Ovary (tissue), 9 donors: ENCODE data around the gene USF1. TPM values are rescaled to one million over a fixed set of nuclear protein-coding genes. Genes with fewer than 3 reads are reported as not detected.

Experiments used
- polyA plus RNA-seq, 2 donors: library from polyadenylated mRNA; stranded (reverse); fragments of 200-250 nt in 1 of 2; fragments of 350-450 nt in 1 of 2; fragmentation: Illumina TruSeq in 1 of 2; extraction: RNeasy Lipid Tissue Mini Kit (QIAGEN cat#74804) in 1 of 2; gene quantifications; one replicate each; pipeline ENCODE4 v1.2.3, GENCODE V29; 2013 to 2014
- small RNA-seq: library from RNA; depleted of rRNA; stranded (forward); fragments of <200 nt; gene quantifications from one replicate; pipeline ENCODE3, GENCODE V24; 2016
- total RNA-seq, 7 donors: library from RNA; depleted of rRNA in 2 of 7; stranded (reverse); fragments of >200 nt in 2 of 7; fragmentation: NEBNext Ultra II Directional in 3 of 7; extraction: Animal tissue kit (Norgen Biotek cat#: 25700) in 3 of 7; gene quantifications; one replicate each; pipeline versions ENCODE4 v1.1.0 to v1.2.4, GENCODE V29; 2016 to 2023
- donor health status: DM: no; HTN: no; CAD: no; lungs with moderate emphysema.
- donor health status: DM: no; HTN: no; CAD: no.
- donor health status: Bipolar disorder and iron deficiency.
- donor health status: DM: yes; HTN: yes; CAD: no.
- donor health status: DM: no; HTN: no; CAD: no.
- donor health status: DM: yes; HTN: yes; CAD: no.

The USF1 gene
- total and polyA plus RNA-seq, 9 donors: 28.1 to 54.8 (median 44.0) TPM

Small RNA genes within 50 kb of the gene (small RNA-seq; reads per million reads assigned to genes)
- gene AL591806.2: not detected

Other genes starting within 250 kb of the USF1 start
- under 1 TPM in 5 of 7 donors, not detected in 2; 0.15 to 0.90 (median 0.45) TPM for gene LY9, start 249.8 kb downstream of the USF1 start, total RNA-seq
- gene LY9, start 249.8 kb downstream of the USF1 start, polyA plus RNA-seq: 1 to 10 TPM in 1 of 2 donors, under 1 TPM in 1; 0.24 to 2.9 TPM
- 1 to 10 TPM in 2 of 7 donors, under 1 TPM in 5; 0.45 to 3.1 (median 0.51) TPM for gene CD244, start 183.1 kb downstream of the USF1 start, total RNA-seq
- gene CD244, start 183.1 kb downstream of the USF1 start, polyA plus RNA-seq: 1 to 10 TPM in 1 of 2 donors, under 1 TPM in 1; 0.75 to 2.8 TPM
- 1,000 to 10,000 TPM in 1 of 7 donors, 10 to 100 TPM in 1, 1 to 10 TPM in 4, under 1 TPM in 1; 0.48 to 1,183 (median 2.0) TPM for gene ITLN1, start 160.8 kb downstream of the USF1 start, total RNA-seq
- 10 to 100 TPM in 1 of 2 donors, 1 to 10 TPM in 1; 4.5 to 44.1 TPM for gene ITLN1, start 160.8 kb downstream of the USF1 start, polyA plus RNA-seq
- 1 to 10 TPM in 6 of 7 donors, under 1 TPM in 1; 0.53 to 7.2 (median 2.1) TPM for gene ITLN2, start 91.2 kb downstream of the USF1 start, total RNA-seq
- 1 to 10 TPM; 3.4 to 7.6 TPM for gene ITLN2, start 91.2 kb downstream of the USF1 start, polyA plus RNA-seq
- 10 to 100 TPM; 14.8 to 62.7 (median 34.9) TPM for gene F11R, start 24.8 kb downstream of the USF1 start, total RNA-seq
- 10 to 100 TPM; 26.1 to 68.5 TPM for gene F11R, start 24.8 kb downstream of the USF1 start, polyA plus RNA-seq
- gene TSTD1, start 7.0 kb downstream of the USF1 start, total RNA-seq: 100 to 1,000 TPM in 1 of 7 donors, 10 to 100 TPM in 6; 32.6 to 200 (median 50.3) TPM
- 100 to 1,000 TPM in 1 of 2 donors, 10 to 100 TPM in 1; 13.6 to 107 TPM for gene TSTD1, start 7.0 kb downstream of the USF1 start, polyA plus RNA-seq
- gene ARHGAP30, start 23.9 kb upstream of the USF1 start, total RNA-seq: 1 to 10 TPM; 1.7 to 6.3 (median 2.8) TPM
- 1 to 10 TPM; 1.6 to 9.3 TPM for gene ARHGAP30, start 23.9 kb upstream of the USF1 start, polyA plus RNA-seq
- gene NECTIN4, start 43.6 kb upstream of the USF1 start, total RNA-seq: 1 to 10 TPM in 1 of 7 donors, under 1 TPM in 4, not detected in 2; 0.15 to 4.4 (median 0.26) TPM
- under 1 TPM in 1 of 2 donors, not detected in 1; 0.07 TPM for gene NECTIN4, start 43.6 kb upstream of the USF1 start, polyA plus RNA-seq
- gene KLHDC9, start 52.4 kb upstream of the USF1 start, total RNA-seq: 10 to 100 TPM in 2 of 7 donors, 1 to 10 TPM in 5; 5.5 to 23.3 (median 7.5) TPM
- 1 to 10 TPM; 7.1 to 7.3 TPM for gene KLHDC9, start 52.4 kb upstream of the USF1 start, polyA plus RNA-seq
- 10 to 100 TPM; 18.1 to 54.0 (median 46.9) TPM for gene PFDN2, start 72.1 kb upstream of the USF1 start, total RNA-seq
- gene PFDN2, start 72.1 kb upstream of the USF1 start, polyA plus RNA-seq: 10 to 100 TPM; 66.6 to 94.4 TPM
- gene NIT1, start 72.1 kb upstream of the USF1 start, total RNA-seq: 10 to 100 TPM; 25.4 to 37.1 (median 33.7) TPM
- gene NIT1, start 72.1 kb upstream of the USF1 start, polyA plus RNA-seq: 10 to 100 TPM; 36.7 to 37.5 TPM
- 10 to 100 TPM; 19.0 to 40.2 (median 38.1) TPM for gene DEDD, start 86.7 kb upstream of the USF1 start, total RNA-seq
- 10 to 100 TPM; 35.2 to 53.9 TPM for gene DEDD, start 86.7 kb upstream of the USF1 start, polyA plus RNA-seq
- gene UFC1, start 108.0 kb upstream of the USF1 start, total RNA-seq: 100 to 1,000 TPM in 3 of 7 donors, 10 to 100 TPM in 4; 63.2 to 111 (median 96.1) TPM
- gene UFC1, start 108.0 kb upstream of the USF1 start, polyA plus RNA-seq: 100 to 1,000 TPM; 131 to 209 TPM
- 10 to 100 TPM; 16.7 to 41.9 (median 38.5) TPM for gene USP21, start 113.5 kb upstream of the USF1 start, total RNA-seq
- gene USP21, start 113.5 kb upstream of the USF1 start, polyA plus RNA-seq: 10 to 100 TPM; 29.2 to 32.0 TPM
- 10 to 100 TPM; 20.1 to 37.9 (median 24.2) TPM for gene PPOX, start 120.4 kb upstream of the USF1 start, total RNA-seq
- 10 to 100 TPM; 21.1 to 29.6 TPM for gene PPOX, start 120.4 kb upstream of the USF1 start, polyA plus RNA-seq
- gene B4GALT3, start 131.5 kb upstream of the USF1 start, total RNA-seq: 10 to 100 TPM; 23.1 to 40.6 (median 28.8) TPM
- gene B4GALT3, start 131.5 kb upstream of the USF1 start, polyA plus RNA-seq: 10 to 100 TPM; 24.2 to 44.0 TPM
- 100 to 1,000 TPM in 4 of 7 donors, 10 to 100 TPM in 3; 40.7 to 437 (median 103) TPM for gene ADAMTS4, start 153.1 kb upstream of the USF1 start, total RNA-seq
- gene ADAMTS4, start 153.1 kb upstream of the USF1 start, polyA plus RNA-seq: 10 to 100 TPM in 1 of 2 donors, under 1 TPM in 1; 0.90 to 19.4 TPM
- gene NDUFS2, start 156.4 kb upstream of the USF1 start, total RNA-seq: 100 to 1,000 TPM in 4 of 7 donors, 10 to 100 TPM in 3; 90.7 to 137 (median 105) TPM
- 100 to 1,000 TPM in 1 of 2 donors, 10 to 100 TPM in 1; 76.2 to 140 TPM for gene NDUFS2, start 156.4 kb upstream of the USF1 start, polyA plus RNA-seq
- 10 to 100 TPM in 4 of 7 donors, 1 to 10 TPM in 3; 7.1 to 38.0 (median 19.3) TPM for gene FCER1G, start 169.3 kb upstream of the USF1 start, total RNA-seq
- gene FCER1G, start 169.3 kb upstream of the USF1 start, polyA plus RNA-seq: 100 to 1,000 TPM in 1 of 2 donors, 10 to 100 TPM in 1; 38.3 to 270 TPM
- 1 to 10 TPM in 1 of 7 donors, under 1 TPM in 1, not detected in 5; 0.85 to 4.3 TPM for gene APOA2, start 177.7 kb upstream of the USF1 start, total RNA-seq
- gene APOA2, start 177.7 kb upstream of the USF1 start, polyA plus RNA-seq: not detected
- gene TOMM40L, start 180.1 kb upstream of the USF1 start, total RNA-seq: 10 to 100 TPM in 1 of 7 donors, 1 to 10 TPM in 6; 2.4 to 15.2 (median 7.5) TPM
- 10 to 100 TPM in 1 of 2 donors, 1 to 10 TPM in 1; 3.7 to 10.4 TPM for gene TOMM40L, start 180.1 kb upstream of the USF1 start, polyA plus RNA-seq
- gene NR1I3, start 192.2 kb upstream of the USF1 start, total RNA-seq: not detected
- not detected for gene NR1I3, start 192.2 kb upstream of the USF1 start, polyA plus RNA-seq
- gene PCP4L1, start 212.8 kb upstream of the USF1 start, total RNA-seq: 10 to 100 TPM in 1 of 7 donors, 1 to 10 TPM in 5, under 1 TPM in 1; 0.69 to 20.2 (median 1.7) TPM
- 1 to 10 TPM; 2.6 to 9.4 TPM for gene PCP4L1, start 212.8 kb upstream of the USF1 start, polyA plus RNA-seq